ENCODE measurements around the gene TRIM15.

Gene TRIM15

DNA sequence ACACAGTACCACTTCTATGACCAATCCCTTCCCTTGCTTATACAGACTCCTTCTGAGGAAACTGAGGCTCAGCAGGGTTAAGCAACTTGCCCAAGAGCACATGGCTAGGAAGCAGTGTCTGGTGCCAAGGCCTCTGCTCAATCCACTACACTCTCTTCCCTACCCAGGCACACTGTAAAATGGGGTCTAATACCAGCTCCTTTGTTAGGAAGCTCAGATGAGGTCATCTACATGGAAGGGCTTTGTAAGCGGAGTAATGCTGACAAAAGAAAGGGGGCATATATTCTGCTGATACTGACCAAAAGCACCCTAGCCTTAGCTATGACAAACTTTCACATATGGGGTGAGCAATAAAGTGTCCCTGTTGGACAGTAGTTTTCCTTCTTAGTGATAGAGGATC, 40.8 kb downstream of the TRIM15 start:
- peaks cover 21% of the 10 kb centered on the region for H4K20me1 ChIP-seq (ENCODE audit: low read depth, low read length)
- H3K79me2 ChIP-seq (ENCODE audit: insufficient read depth, low read length): peaks cover 91% of the 10 kb centered on the region

DNA sequence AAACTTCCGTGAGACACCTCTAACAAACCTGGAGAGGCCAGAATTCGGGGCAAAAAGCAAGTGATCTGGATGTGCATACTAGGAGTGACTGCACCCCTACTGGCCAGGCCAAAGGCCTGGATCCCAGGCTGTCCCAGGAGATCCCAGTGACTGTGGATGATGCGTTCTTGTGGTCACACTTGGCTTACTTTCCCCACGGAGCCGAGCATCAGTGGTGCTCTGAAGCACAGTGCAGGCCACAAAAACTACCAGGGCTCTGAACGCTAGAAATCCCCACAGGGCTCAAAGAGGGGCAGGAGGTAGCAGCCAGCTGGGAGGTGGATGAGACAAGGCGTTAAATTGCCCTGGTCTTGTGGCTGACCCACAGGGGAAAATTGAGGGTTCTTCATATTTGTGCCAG, 42.8 kb downstream of the TRIM15 start:
- Histone ChIP-seq H3K27me3 (ENCODE audit: low read length) (no peaks in the 10 kb centered on the region), H3K9me2 (replicated peaks; ENCODE audit: insufficient read depth, low read length) (no peaks in the 10 kb centered on the region), H3F3A (ENCODE audit: insufficient read depth) (0 out of 2 replicates have a peak, but pooled peaks cover 11% of the 10 kb centered on the region), H3K9me3 (ENCODE audit: insufficient read depth, low read length) (no peaks in the 10 kb centered on the region), H3K4me3 (ENCODE audit: insufficient read depth, low read length, poor library complexity, severe bottlenecking) (no peak overlapping the region), H2AFZ (ENCODE audit: low read depth, low read length, severe bottlenecking) (no peak overlapping the region), H3K36me3 (ENCODE audit: low read length) (no peaks in the 10 kb centered on the region), H3K79me2 (ENCODE audit: insufficient read depth, low read length) (peaks cover 95% of the 10 kb centered on the region), H3K27ac (ENCODE audit: low read depth, low read length) (no peak overlapping the region), H3K4me2 (ENCODE audit: low read depth, low read length, poor library complexity, severe bottlenecking) (no peak overlapping the region), H4K20me1 (ENCODE audit: low read depth, low read length) (peaks cover 25% of the 10 kb centered on the region), H3K9ac (ENCODE audit: low read length) (no peak overlapping the region)
- no peak for TF ChIP-seq EZH2phosphoT487 (conservative IDR thresholded peaks at IDR 0.05; ENCODE audit: low read length)
- TF ChIP-seq, protein P1, sequence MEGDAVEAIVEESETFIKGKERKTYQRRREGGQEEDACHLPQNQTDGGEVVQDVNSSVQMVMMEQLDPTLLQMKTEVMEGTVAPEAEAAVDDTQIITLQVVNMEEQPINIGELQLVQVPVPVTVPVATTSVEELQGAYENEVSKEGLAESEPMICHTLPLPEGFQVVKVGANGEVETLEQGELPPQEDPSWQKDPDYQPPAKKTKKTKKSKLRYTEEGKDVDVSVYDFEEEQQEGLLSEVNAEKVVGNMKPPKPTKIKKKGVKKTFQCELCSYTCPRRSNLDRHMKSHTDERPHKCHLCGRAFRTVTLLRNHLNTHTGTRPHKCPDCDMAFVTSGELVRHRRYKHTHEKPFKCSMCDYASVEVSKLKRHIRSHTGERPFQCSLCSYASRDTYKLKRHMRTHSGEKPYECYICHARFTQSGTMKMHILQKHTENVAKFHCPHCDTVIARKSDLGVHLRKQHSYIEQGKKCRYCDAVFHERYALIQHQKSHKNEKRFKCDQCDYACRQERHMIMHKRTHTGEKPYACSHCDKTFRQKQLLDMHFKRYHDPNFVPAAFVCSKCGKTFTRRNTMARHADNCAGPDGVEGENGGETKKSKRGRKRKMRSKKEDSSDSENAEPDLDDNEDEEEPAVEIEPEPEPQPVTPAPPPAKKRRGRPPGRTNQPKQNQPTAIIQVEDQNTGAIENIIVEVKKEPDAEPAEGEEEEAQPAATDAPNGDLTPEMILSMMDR (IDR thresholded peaks at IDR 0.05; ENCODE audit: insufficient read depth, low read length, poor library complexity, severe bottlenecking): no peak

More for the DNA sequence above, 40.8 kb downstream of the TRIM15 start:
- Histone ChIP-seq H3K4me3 (ENCODE audit: insufficient read depth, low read length, poor library complexity, severe bottlenecking) (no peak overlapping the region), H2AFZ (ENCODE audit: low read depth, low read length, severe bottlenecking) (no peak overlapping the region), H3K9me3 (ENCODE audit: insufficient read depth, low read length) (no peaks in the 10 kb centered on the region), H3K9ac (ENCODE audit: low read length) (no peak overlapping the region), H3F3A (ENCODE audit: insufficient read depth) (0 out of 2 replicates have a peak, but pooled peaks cover 11% of the 10 kb centered on the region), H3K27ac (ENCODE audit: low read depth, low read length) (no peak overlapping the region), H3K36me3 (ENCODE audit: low read length) (peaks cover 8% of the 10 kb centered on the region), H3K4me2 (ENCODE audit: low read depth, low read length, poor library complexity, severe bottlenecking) (no peak overlapping the region), H3K9me2 (replicated peaks; ENCODE audit: insufficient read depth, low read length) (no peaks in the 10 kb centered on the region), H3K27me3 (ENCODE audit: low read length) (no peaks in the 10 kb centered on the region)
- no peak for TF ChIP-seq EZH2phosphoT487 (conservative IDR thresholded peaks at IDR 0.05; ENCODE audit: low read length)
- TF ChIP-seq, protein P1 (IDR thresholded peaks at IDR 0.05; ENCODE audit: insufficient read depth, low read length, poor library complexity, severe bottlenecking): no peak

DNA sequence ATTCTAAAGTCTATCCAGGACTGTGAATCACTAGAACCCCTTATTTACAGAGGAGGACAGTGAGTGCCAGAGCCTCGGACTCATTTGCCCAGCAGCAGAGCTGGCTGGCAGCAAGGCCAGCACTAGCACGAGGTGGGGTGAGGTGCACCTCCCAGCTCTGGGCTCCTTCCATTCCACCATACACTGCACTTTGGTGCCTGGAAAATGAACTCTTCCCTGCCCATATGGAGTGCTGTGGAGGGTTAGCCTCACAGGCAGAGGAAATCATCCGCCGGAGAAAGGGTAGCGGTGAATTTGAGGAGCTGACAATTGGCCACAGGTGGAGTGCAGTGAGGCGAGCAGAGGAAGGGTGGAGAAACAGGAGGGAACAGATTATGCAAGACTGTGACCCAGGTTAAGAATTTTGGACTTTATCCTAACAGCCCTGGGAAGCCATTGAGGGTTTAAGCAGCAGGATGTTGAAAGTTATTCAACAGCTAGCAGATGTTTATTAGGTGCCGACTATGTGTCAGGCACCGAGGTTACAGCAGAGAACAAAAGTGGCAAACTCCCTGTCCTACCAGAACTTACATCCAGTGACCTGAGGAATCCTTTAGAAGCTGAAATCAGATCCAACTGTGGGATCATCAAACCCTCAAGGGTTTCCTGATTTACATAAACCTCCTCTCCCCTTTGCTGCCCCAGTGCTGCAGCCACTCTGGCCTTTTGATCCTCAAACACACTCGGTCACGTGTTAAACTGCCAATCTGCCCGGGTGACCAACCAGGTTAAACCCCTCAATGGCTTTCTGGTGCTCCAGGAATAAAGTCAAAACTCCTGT, 43.7 kb downstream of the TRIM15 start:
- Histone ChIP-seq H3K4me2 (ENCODE audit: low read depth, low read length, poor library complexity, severe bottlenecking) (no peak overlapping the region), H3K79me2 (ENCODE audit: insufficient read depth, low read length) (peaks cover 96% of the 10 kb centered on the region), H2AFZ (ENCODE audit: low read depth, low read length, severe bottlenecking) (no peak overlapping the region), H3K9me3 (ENCODE audit: insufficient read depth, low read length) (no peaks in the 10 kb centered on the region), H3F3A (ENCODE audit: insufficient read depth) (0 out of 2 replicates have a peak, but pooled peaks cover 8% of the 10 kb centered on the region), H3K9ac (ENCODE audit: low read length) (no peak overlapping the region), H3K9me2 (replicated peaks; ENCODE audit: insufficient read depth, low read length) (no peaks in the 10 kb centered on the region), H4K20me1 (ENCODE audit: low read depth, low read length) (peaks cover 34% of the 10 kb centered on the region), H3K27me3 (ENCODE audit: low read length) (no peaks in the 10 kb centered on the region), H3K36me3 (ENCODE audit: low read length) (no peaks in the 10 kb centered on the region), H3K27ac (ENCODE audit: low read depth, low read length) (no peak overlapping the region), H3K4me3 (ENCODE audit: insufficient read depth, low read length, poor library complexity, severe bottlenecking) (no peak overlapping the region)
- TF ChIP-seq, protein P1 (IDR thresholded peaks at IDR 0.05; ENCODE audit: insufficient read depth, low read length, poor library complexity, severe bottlenecking): no peak
